T-cell (primary cell): ENCODE results near the gene NVL. TPM values are rescaled to one million over a fixed set of nuclear protein-coding genes. Genes with fewer than 3 reads are reported as not detected.

Source experiments
- ATAC-seq, 4 experiments: fragments of 200-7000 bp in 3 of 4; fragments of 150-1000 bp in 1 of 4; cut with Tn5 transposase; replicated peaks in 1 of 4; 1 replicate in 3 of 4; 2 replicates in 1 of 4; pipeline ENCODE4 v1.10.0; 2021; ENCODE audit warnings: moderate library complexity in 3 of 4, mild to moderate bottlenecking in 2 of 4, moderate number of reproducible peaks in 1 of 4
- CTCF ChIA-PET, 2 donors: fragments of 300-600 bp; sonication (Branson Sonifier 250); formaldehyde crosslinking; loops; one replicate each; lab custom pipeline; 2022; ENCODE audit warnings: antibody characterized with exemption in 2 of 2; lab: Charles Lee
- POLR2A ChIA-PET, 2 donors: fragments of 300-600 bp; sonication (Branson Sonifier 250); formaldehyde crosslinking; loops; one replicate each; lab custom pipeline; 2022; ENCODE audit warnings: antibody characterized with exemption in 2 of 2; lab: Charles Lee
- DNase-seq, 35 experiments: peaks; one replicate each; pipeline versions ENCODE4 v3.0.0 to v3.0.0-alpha.2; 2013 to 2023
- H3K27ac ChIP-seq: one replicate; pipeline ENCODE4 v1.5.1; 2013; ENCODE audit warnings: low read length
- H3K27me3 ChIP-seq, 2 experiments: replicated peaks in 1 of 2; 1 replicate in 1 of 2; 2 replicates in 1 of 2; pipeline versions ENCODE4 v1.6.1 to v1.7.0; 2013; ENCODE audit warnings: low read length in 1 of 2, mixed read lengths in 1 of 2; ENCODE audit not compliant: control insufficient read depth in 2 of 2, insufficient read depth in 2 of 2; ENCODE audit errors: extremely low read depth in 1 of 2
- H3K36me3 ChIP-seq, 2 donors: 1 replicate in 1 of 2; 2 replicates in 1 of 2; pipeline versions ENCODE4 v1.6.1 to v1.7.0; 2013; ENCODE audit warnings: low read length in 1 of 2; ENCODE audit not compliant: control insufficient read depth in 2 of 2, insufficient read depth in 1 of 2; ENCODE audit errors: extremely low read depth in 1 of 2
- H3K4me1 ChIP-seq, 2 experiments: 1 replicate in 1 of 2; 2 replicates in 1 of 2; pipeline versions ENCODE4 v1.6.1 to v1.7.0; 2013; ENCODE audit warnings: low read length in 2 of 2, mixed read lengths in 1 of 2; ENCODE audit not compliant: insufficient read depth in 2 of 2, control insufficient read depth in 1 of 2; ENCODE audit errors: extremely low read depth in 1 of 2
- H3K4me3 ChIP-seq, 2 donors: 1 replicate in 1 of 2; 2 replicates in 1 of 2; pipeline versions ENCODE4 v1.5.1 to v1.7.0; 2013; ENCODE audit warnings: mild to moderate bottlenecking in 2 of 2, low read length in 1 of 2, moderate library complexity in 1 of 2; ENCODE audit not compliant: control insufficient read depth in 1 of 2; ENCODE audit errors: extremely low read depth in 1 of 2
- H3K9me3 ChIP-seq: 2 replicates; pipeline ENCODE4 v1.7.0; 2013
- H3K27ac Mint-ChIP-seq, 2 donors: one replicate each; pipeline ENCODE4 v1.8.0; 2020 to 2021; ENCODE audit warnings: mild to moderate bottlenecking in 2 of 2, mixed read lengths in 2 of 2
- H3K27me3 Mint-ChIP-seq, 2 donors: one replicate each; pipeline ENCODE4 v1.8.0; 2021 to 2022; ENCODE audit warnings: mixed read lengths in 2 of 2
- H3K36me3 Mint-ChIP-seq: one replicate; pipeline ENCODE4 v1.8.0; 2021; ENCODE audit warnings: mixed read lengths
- H3K4me1 Mint-ChIP-seq, 3 donors: one replicate each; pipeline ENCODE4 v1.8.0; 2020 to 2022; ENCODE audit warnings: mixed read lengths in 3 of 3, mild to moderate bottlenecking in 1 of 3
- H3K4me3 Mint-ChIP-seq, 3 donors: one replicate each; pipeline ENCODE4 v1.8.0; 2020 to 2022; ENCODE audit warnings: mild to moderate bottlenecking in 3 of 3, mixed read lengths in 3 of 3, moderate library complexity in 3 of 3
- H3K9me3 Mint-ChIP-seq, 3 donors: one replicate each; pipeline ENCODE4 v1.8.0; 2020 to 2022; ENCODE audit warnings: mixed read lengths in 3 of 3
- WGBS: methylation state at CpG from one replicate; pipeline ENCODE4 v1.1.5; 2013; ENCODE audit warnings: missing lambda C conversion rate; ENCODE audit not compliant: insufficient coverage; 5-methylcytosine and 5-hydroxymethylcytosine counted together
- total RNA-seq, 35 experiments: library from RNA in 6 of 35; stranded (reverse) in 6 of 35; fragments of 120-200 nt in 1 of 35; gene quantifications; one replicate each; pipeline versions ENCODE4 v1.2.1 to v1.2.4 and lab custom pipeline; 2013 to 2026

The NVL gene
- total RNA-seq, 5 donors from 2014 or later (not counting 1 experiment from before 2014, with no cell fraction given), result 32.5 to 42.0 (median 37.6) TPM

GRCh38 chr1:224178894-224179293 is 151.1 kb downstream of the NVL start:
- peaks cover 5 to 16% of the 10 kb centered on the region in 2 experiments for H3K4me1 ChIP-seq
- Mint-ChIP-seq H3K9me3 (no peaks in the 10 kb centered on the region), H3K4me3 (no peak overlapping the region), H3K27me3 (no peaks in the 10 kb centered on the region), H3K36me3 (no peaks in the 10 kb centered on the region), H3K27ac (no peak overlapping the region), H3K4me1 (peaks cover 18 to 25% (median 23%) of the 10 kb centered on the region in 3 donors)
- ATAC-seq (no peak), DNase-seq (no peak)
- H3K27me3 ChIP-seq, result no peaks in the 10 kb centered on the region
- POLR2A ChIA-PET, result interaction anchor here in 1 of 2 donors (0.6 to 0.7 kb wide), 2 partner anchors 10 to 228 kb away, joined by 3 to 5 read pairs; no protein-coding TSS in a partner anchor
- H3K4me3 ChIP-seq, result no peak overlapping the region
- no peaks in the 10 kb centered on the region for H3K9me3 ChIP-seq
- no CpG with 5 or more reads among the region's 5 CpGs for WGBS
- no peak overlapping the region for H3K27ac ChIP-seq
- H3K36me3 ChIP-seq, result no peaks in the 10 kb centered on the region
- CTCF ChIA-PET, result interaction anchor here in 1 of 2 donors (0.6 to 1.4 kb wide), 3 partner anchors 9 to 856 kb away, joined by 4 to 7 read pairs (median 6); no protein-coding TSS in a partner anchor

- peaks cover 16 to 24% (median 21%) of the 10 kb centered on the region in 3 donors for H3K4me1 Mint-ChIP-seq
Observed at GRCh38 chr1:224177356-224177999, 152.5 kb downstream of the NVL start.

More at GRCh38 chr1:224177356-224177999, 152.5 kb downstream of the NVL start:
- ATAC-seq, result no peak
- POLR2A ChIA-PET, result no interaction called here
- no peak overlapping the region for H3K4me3 ChIP-seq
- H3K27ac ChIP-seq, result no peak overlapping the region
- Mint-ChIP-seq H3K9me3 (no peaks in the 10 kb centered on the region), H3K36me3 (no peaks in the 10 kb centered on the region), H3K27me3 (no peaks in the 10 kb centered on the region), H3K27ac (no peak overlapping the region), H3K4me3 (no peak overlapping the region)
- no peaks in the 10 kb centered on the region for H3K27me3 ChIP-seq
- no peaks in the 10 kb centered on the region for H3K9me3 ChIP-seq
- peaks cover 5 to 14% of the 10 kb centered on the region in 2 experiments for H3K4me1 ChIP-seq
- no peaks in the 10 kb centered on the region for H3K36me3 ChIP-seq
- CTCF ChIA-PET, result interaction anchor here in 1 of 2 donors (0.7 kb wide), 1 partner anchor 327 kb away, joined by 3 read pairs; no protein-coding TSS in a partner anchor
- WGBS, result 100% methylated on average over 2 of the region's 9 CpGs
- no peak for DNase-seq

Other genes starting within 250 kb of the NVL start
- gene FBXO28, start 216.1 kb downstream of the NVL start, total RNA-seq, result 10 to 100 TPM; 25.9 to 34.8 (median 33.3) TPM
- 10 to 100 TPM; 40.0 to 52.3 (median 44.4) TPM for gene DEGS1, start 146.9 kb downstream of the NVL start, total RNA-seq
- 10 to 100 TPM; 25.9 to 40.9 (median 38.8) TPM for gene CNIH4, start 26.7 kb upstream of the NVL start, total RNA-seq
- gene WDR26, start 104.6 kb upstream of the NVL start, total RNA-seq, result 100 to 1,000 TPM in 2 of 5 donors, 10 to 100 TPM in 3; 90.7 to 166 (median 96.3) TPM